Psoas muscle (tissue), 8 donors: ENCODE data around the gene HEBP1. TPM values are rescaled to one million over a fixed set of nuclear protein-coding genes. Genes with fewer than 3 reads are reported as not detected.

ENCODE experiments used
- ATAC-seq, 4 donors: fragments of 200-7000 bp; cut with Tn5 transposase; one replicate each; pipeline ENCODE4 v1.9.1; 2020; ENCODE audit warnings: moderate library complexity in 3 of 4, mild to moderate bottlenecking in 2 of 4
- DNase-seq, 2 donors: peaks; one replicate each; pipeline ENCODE4 v3.0.0-alpha.2; 2020
- H3K27ac ChIP-seq: fragments of 200-600 bp; one replicate; pipeline ENCODE4 v1.8.0; 2022
- H3K27me3 ChIP-seq, 3 donors: fragments of 200-600 bp in 1 of 3; one replicate each; pipeline versions ENCODE4 v1.6.1 to v1.8.0; 2013 to 2022; ENCODE audit warnings: low read length in 2 of 3, mild to moderate bottlenecking in 2 of 3, moderate library complexity in 1 of 3; ENCODE audit not compliant: insufficient read depth in 3 of 3
- H3K36me3 ChIP-seq, 2 donors: fragments of 200-600 bp in 1 of 2; one replicate each; pipeline versions ENCODE4 v1.6.1 to v1.8.0; 2013 to 2022; ENCODE audit warnings: low read depth in 1 of 2, mild to moderate bottlenecking in 1 of 2, moderate library complexity in 1 of 2; ENCODE audit not compliant: insufficient read depth in 1 of 2
- H3K4me1 ChIP-seq: fragments of 200-600 bp; one replicate; pipeline ENCODE4 v1.8.0; 2022
- H3K4me3 ChIP-seq: fragments of 200-600 bp; one replicate; pipeline ENCODE4 v1.8.0; 2022; ENCODE audit warnings: mild to moderate bottlenecking
- H3K9me3 ChIP-seq: fragments of 200-600 bp; one replicate; pipeline ENCODE4 v1.8.0; 2022
- CTCF ChIP-seq: fragments of 200-600 bp; IDR thresholded peaks from one replicate; pipeline ENCODE4 v1.8.0; 2022; ENCODE audit warnings: antibody characterized with exemption
- WGBS, 3 donors: extraction: QIAGEN DNeasy Blood & Tissue Kit; methylation state at CpG; one replicate each; pipeline versions ENCODE4 v1.1.6 to v1.1.7; 2013; 5-methylcytosine and 5-hydroxymethylcytosine counted together
- intact Hi-C, 2 donors: fragments of 100-400 bp; cut with DNase I; formaldehyde crosslinking; loops; one replicate each; pipeline versions ENCODE4 v1.11.0 to v1.14.2; 2022
- polyA plus RNA-seq, 3 donors: library from polyadenylated mRNA; stranded (reverse); fragments of 200-250 nt; gene quantifications; one replicate each; pipeline ENCODE4 v1.2.3, GENCODE V29; 2013
- total RNA-seq, 4 donors: library from RNA; stranded (reverse); fragmentation: NEBNext Ultra II Directional in 2 of 4; extraction: Animal tissue kit (Norgen Biotek cat#: 25700) in 2 of 4; gene quantifications; one replicate each; pipeline versions ENCODE4 v1.2.1 to v1.2.4, GENCODE V29; 2021 to 2023
- donor health status: healthy with polysubstance abuse.
- donor health status: DM: no; HTN: no; CAD: no; lungs with moderate emphysema.
- donor health status: Bipolar disorder and iron deficiency.
- donor health status: healthy.
- donor health status: DM: yes; HTN: yes; CAD: no.
- donor health status: DM: no; HTN: no; CAD: no.
- donor health status: DM: no; HTN: no; CAD: no.
- donor health status: DM: yes; HTN: yes; CAD: no.

HEBP1 gene
- total and polyA plus RNA-seq, 7 donors: 19.4 to 39.3 (median 33.3) TPM

DNA sequence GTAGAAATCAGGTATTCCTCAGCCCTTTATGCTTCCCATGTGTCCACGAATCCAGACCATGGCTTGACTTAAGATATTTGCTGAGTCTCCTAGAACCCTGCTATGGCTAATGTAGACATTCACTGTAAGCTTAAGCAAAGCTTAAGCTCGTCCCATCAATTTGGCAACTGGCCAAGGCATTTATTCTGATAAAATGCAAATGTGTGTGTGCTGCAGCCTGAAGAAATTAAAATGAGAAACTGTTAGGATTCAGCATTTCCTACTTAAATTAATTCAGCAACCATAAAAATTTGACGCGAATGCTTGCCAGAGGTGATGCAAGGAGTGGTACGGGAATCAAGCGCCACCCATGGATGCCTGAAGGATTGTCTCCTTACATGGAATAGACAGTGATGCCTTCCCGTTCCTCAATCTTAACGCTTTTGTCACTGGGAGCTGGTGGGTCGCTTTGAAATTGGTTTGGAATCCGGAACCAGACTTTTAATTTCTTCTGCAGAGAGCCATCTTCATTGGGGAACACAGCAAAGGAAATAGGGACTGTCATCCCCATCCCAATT lies 13.2 kb downstream of the HEBP1 start:
- DNase-seq (no peak), ATAC-seq (no peak)
- no peak overlapping the region for H3K4me3 ChIP-seq
- peaks cover 5 to 55% of the 10 kb centered on the region in 2 donors for H3K36me3 ChIP-seq
- intact Hi-C loops: loop anchor here (10.0 kb wide), 2 partner anchors 152 to 192 kb away; no protein-coding TSS in a partner anchor
- 80 to 83% (median 82%) methylated on average over 10 of the region's 10 CpGs for WGBS, 3 donors
- no peak overlapping the region for H3K27ac ChIP-seq
- TF ChIP-seq CTCF: no peak
- no peaks in the 10 kb centered on the region for H3K27me3 ChIP-seq
- no peaks in the 10 kb centered on the region for H3K9me3 ChIP-seq
- no peaks in the 10 kb centered on the region for H3K4me1 ChIP-seq

- DNase-seq (no peak), ATAC-seq (peak in 3 of 4 donors; percentile 54 to 60 (median 57))
- no peaks in the 10 kb centered on the region for H3K4me1 ChIP-seq
- intact Hi-C loops: loop anchor here (10.0 kb wide), 2 partner anchors 151 to 191 kb away; no protein-coding TSS in a partner anchor
- H3K27me3 ChIP-seq: no peaks in the 10 kb centered on the region
- H3K4me3 ChIP-seq: no peak overlapping the region
- TF ChIP-seq CTCF: peak; percentile 35
- H3K27ac ChIP-seq: no peak overlapping the region
- no peaks in the 10 kb centered on the region for H3K9me3 ChIP-seq
- 76 to 86% (median 82%) methylated on average over 4 of the region's 4 CpGs for WGBS, 3 donors
- peaks cover 5 to 62% of the 10 kb centered on the region in 2 donors for H3K36me3 ChIP-seq
Measured at GRCh38 chr12:12985817-12986408, 14.2 kb downstream of the HEBP1 start.

- DNase-seq (no peak), ATAC-seq (no peak)
- no peaks in the 10 kb centered on the region for H3K9me3 ChIP-seq
- H3K4me3 ChIP-seq: no peak overlapping the region
- intact Hi-C loops: loop anchor here (10.0 kb wide), 2 partner anchors 149 to 189 kb away; no protein-coding TSS in a partner anchor
- WGBS, 3 donors: 92 to 94% (median 93%) methylated on average over 5 of the region's 5 CpGs
- no peak for TF ChIP-seq CTCF
- peaks cover 5 to 70% of the 10 kb centered on the region in 2 donors for H3K36me3 ChIP-seq
- H3K27ac ChIP-seq: no peak overlapping the region
- no peaks in the 10 kb centered on the region for H3K27me3 ChIP-seq
- H3K4me1 ChIP-seq: no peaks in the 10 kb centered on the region
Measured at GRCh38 chr12:12984149-12984548, 15.9 kb downstream of the HEBP1 start.

- H3K36me3 ChIP-seq: peaks cover 5 to 69% of the 10 kb centered on the region in 2 donors
- DNase-seq: no peak
- WGBS, 3 donors: 55 to 63% (median 57%) methylated on average over 9 of the region's 9 CpGs
- H3K27ac ChIP-seq: no peak overlapping the region
- peak; percentile 59 to 88 (median 65) for ATAC-seq
- intact Hi-C loops: loop anchor here (2.0 to 10.0 kb wide), 3 partner anchors 67 to 189 kb away; no protein-coding TSS in a partner anchor
- H3K4me3 ChIP-seq: no peak overlapping the region
- no peaks in the 10 kb centered on the region for H3K9me3 ChIP-seq
- no peaks in the 10 kb centered on the region for H3K27me3 ChIP-seq
- peak; percentile 56 for TF ChIP-seq CTCF
- no peaks in the 10 kb centered on the region for H3K4me1 ChIP-seq
Measured at GRCh38 chr12:12983420-12984035, 16.5 kb downstream of the HEBP1 start.
